Pancreas (tissue), 10 donors: ENCODE data around the gene EP300. TPM values are rescaled to one million over a fixed set of nuclear protein-coding genes. Genes with fewer than 3 reads are reported as not detected.
"Not testable (repeated sequence)": the region's sequence is repeated elsewhere in the genome, so short reads cannot be mapped to it uniquely, and the experiment has no call there.

ENCODE experiments used
- ATAC-seq, 4 donors: fragments of 200-7000 bp; cut with Tn5 transposase; one replicate each; pipeline versions ENCODE4 v1.8.0 to v1.9.1; 2020; ENCODE audit warnings: mild to moderate bottlenecking in 4 of 4, moderate library complexity in 4 of 4
- DNase-seq, 6 donors: peaks; one replicate each; pipeline ENCODE4 v3.0.0-alpha.2; 2020
- FAIRE-seq: peaks from 2 replicates; lab custom pipeline; 2012; peaks lifted over from hg19 to GRCh38; lab: Jason Lieb, UNC
- H3K27ac ChIP-seq, 4 donors: fragments of 200-600 bp; sonication (generic); 1 replicate in 3 of 4; 2 replicates in 1 of 4; pipeline versions ENCODE4 v1.5.0 to v1.8.0; 2020
- H3K27me3 ChIP-seq, 4 donors: fragments of 200-600 bp; one replicate each; pipeline ENCODE4 v1.8.0; 2021
- H3K36me3 ChIP-seq, 3 donors: fragments of 200-600 bp; sonication (generic) in 1 of 3; one replicate each; pipeline versions ENCODE4 v1.5.0 to v1.8.0; 2020 to 2021
- H3K4me1 ChIP-seq, 3 donors: fragments of 200-600 bp; one replicate each; pipeline ENCODE4 v1.8.0; 2021
- H3K4me3 ChIP-seq, 4 donors: fragments of 200-600 bp; sonication (generic) in 2 of 4; one replicate each; pipeline versions ENCODE4 v1.5.0 to v1.8.0; 2020 to 2021
- H3K9me3 ChIP-seq, 4 donors: fragments of 200-600 bp; one replicate each; pipeline ENCODE4 v1.8.0; 2021
- CTCF ChIP-seq, 4 donors: fragments of 200-600 bp; sonication (generic) in 3 of 4; IDR thresholded peaks; one replicate each; pipeline versions ENCODE4 v1.5.0 to v1.8.0; 2021; ENCODE audit warnings: antibody characterized with exemption in 4 of 4
- WGBS, 2 donors: extraction: QIAGEN DNeasy Blood & Tissue Kit; methylation state at CpG; one replicate each; pipeline ENCODE4 v1.1.7; 2013; 5-methylcytosine and 5-hydroxymethylcytosine counted together
- intact Hi-C, 3 donors: fragments of 100-400 bp; cut with DNase I; formaldehyde crosslinking; loops; one replicate each; pipeline versions ENCODE4 v1.11.1 to v1.14.2; 2022
- polyA plus RNA-seq, 2 donors: library from polyadenylated mRNA; stranded (reverse); fragments of 200-250 nt; gene quantifications; one replicate each; pipeline ENCODE4 v1.2.3, GENCODE V29; 2013
- total RNA-seq, 6 donors: library from RNA; stranded (reverse); fragmentation: NEBNext Ultra II Directional in 4 of 6; extraction: Animal tissue kit (Norgen Biotek cat#: 25700) in 4 of 6; gene quantifications; one replicate each; pipeline versions ENCODE4 v1.2.1 to v1.2.4, GENCODE V29; 2021 to 2023
- donor health status: healthy with polysubstance abuse.
- donor health status: DM: no; HTN: no; CAD: no; lungs with moderate emphysema.
- donor health status: DM: no; HTN: no; CAD: no.
- donor health status: control.
- donor health status: control.
- donor health status: Bipolar disorder and iron deficiency.
- donor health status: DM: yes; HTN: yes; CAD: no.
- donor health status: DM: no; HTN: no; CAD: no.
- donor health status: DM: no; HTN: no; CAD: no.
- donor health status: DM: yes; HTN: yes; CAD: no.

EP300 gene
- total and polyA plus RNA-seq, 8 donors: 10.0 to 39.7 (median 24.6) TPM

GRCh38 chr22:41048791-41049717 lies 43.3 kb upstream of the EP300 start:
- no peak for TF ChIP-seq CTCF (IDR thresholded peaks at IDR 0.05)
- no peaks in the 10 kb centered on the region for H3K4me1 ChIP-seq
- DNase-seq (peak; percentile 34 to 61 (median 53)), FAIRE-seq (no peak), ATAC-seq (peak; percentile 64 to 96 (median 90))
- H3K4me3 ChIP-seq: peak overlapping the region in 1 of 4 donors; percentile 3
- no peaks in the 10 kb centered on the region for H3K27me3 ChIP-seq
- no peaks in the 10 kb centered on the region for H3K36me3 ChIP-seq
- 48 to 49% methylated on average over 31 of the region's 31 CpGs for WGBS, 2 donors
- peak overlapping the region in 1 of 4 donors; percentile 33 for H3K27ac ChIP-seq
- intact Hi-C loops: no loop called here
- H3K9me3 ChIP-seq: no peaks in the 10 kb centered on the region

- H3K27me3 ChIP-seq, DNase-seq, intact Hi-C loops, H3K9me3 ChIP-seq, H3K4me1 ChIP-seq, H3K36me3 ChIP-seq, H3K4me3 ChIP-seq, ATAC-seq, H3K27ac ChIP-seq, FAIRE-seq: not testable (repeated sequence)
- WGBS, 2 donors: 91 to 93% methylated on average over 4 of the region's 4 CpGs
Observed at GRCh38 chr22:41049795-41050194, 42.6 kb upstream of the EP300 start.

DNA sequence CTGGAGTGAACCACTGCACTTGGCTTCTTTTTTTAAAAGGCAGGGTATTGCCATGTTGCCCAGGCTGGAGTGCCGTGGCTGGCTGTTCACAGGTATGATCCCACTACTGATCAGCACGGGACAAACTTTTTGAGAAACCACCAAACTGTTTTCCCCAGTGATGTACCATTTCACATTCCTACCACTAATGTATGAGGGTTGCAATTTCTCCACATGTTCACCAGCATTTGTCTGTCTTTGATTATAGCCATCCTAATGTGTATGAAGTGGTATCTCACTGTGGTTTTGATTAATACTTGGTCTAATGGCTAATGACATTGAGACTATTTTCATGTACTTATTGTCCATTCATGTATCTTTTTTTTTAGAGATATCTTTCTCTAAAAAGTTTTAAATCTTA lies 41.5 kb upstream of the EP300 start:
- H3K36me3 ChIP-seq: no peaks in the 10 kb centered on the region
- H3K4me3 ChIP-seq: no peak overlapping the region
- no peak overlapping the region for H3K27ac ChIP-seq
- ATAC-seq (no peak), FAIRE-seq (no peak), DNase-seq (no peak)
- WGBS, 2 donors: 86 to 95% methylated on average over 2 of the region's 2 CpGs
- H3K27me3 ChIP-seq: no peaks in the 10 kb centered on the region
- no peak for TF ChIP-seq CTCF (IDR thresholded peaks at IDR 0.05)
- intact Hi-C loops: no loop called here
- H3K9me3 ChIP-seq: no peaks in the 10 kb centered on the region
- no peaks in the 10 kb centered on the region for H3K4me1 ChIP-seq

DNA sequence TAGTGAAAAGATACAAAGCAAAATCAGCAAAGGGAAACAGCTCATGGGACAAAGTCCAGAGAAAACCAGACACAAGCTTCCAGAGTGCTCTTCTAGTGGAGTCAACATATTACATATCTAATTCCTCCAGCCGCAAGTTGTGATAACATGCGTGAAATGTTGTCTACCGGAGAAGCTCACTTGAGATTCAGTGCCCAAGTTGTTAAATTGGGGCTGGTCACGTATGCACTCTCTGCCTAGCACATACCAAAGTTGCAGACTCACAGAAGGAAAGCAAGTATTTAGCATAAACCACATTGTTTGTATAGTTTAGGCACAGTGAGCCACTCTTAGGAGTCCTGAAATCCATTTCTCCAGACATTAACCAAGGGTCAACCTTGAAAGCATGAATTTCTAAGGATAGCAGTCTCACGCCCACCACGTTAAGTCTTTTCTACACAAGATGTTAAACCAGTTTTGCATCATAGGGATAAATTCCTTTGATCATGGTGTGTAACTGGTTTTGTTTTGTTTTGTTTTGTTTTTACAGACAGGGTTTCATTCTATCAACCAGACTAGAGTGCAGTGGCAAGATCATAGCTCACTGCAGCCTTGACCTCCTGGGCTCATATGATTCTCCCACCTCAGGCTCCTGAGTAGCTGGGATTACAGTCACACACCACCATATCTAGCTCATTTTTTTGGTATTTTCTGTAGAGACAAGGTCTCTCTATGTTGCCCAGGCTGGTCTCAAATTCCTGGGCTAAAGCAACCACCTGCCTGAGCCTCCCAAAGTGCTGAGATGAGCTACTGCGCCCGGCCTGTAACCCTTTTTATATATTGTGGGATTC lies 39.5 kb upstream of the EP300 start:
- DNase-seq: no peak
- no peak for TF ChIP-seq CTCF (IDR thresholded peaks at IDR 0.05)
- no peaks in the 10 kb centered on the region for H3K27me3 ChIP-seq
- intact Hi-C loops: no loop called here
- H3K4me3 ChIP-seq: no peak overlapping the region
- 83 to 85% methylated on average over 8 of the region's 8 CpGs for WGBS, 2 donors
- no peak for FAIRE-seq
- H3K27ac ChIP-seq: no peak overlapping the region
- no peaks in the 10 kb centered on the region for H3K4me1 ChIP-seq
- H3K36me3 ChIP-seq: no peaks in the 10 kb centered on the region
- no peaks in the 10 kb centered on the region for H3K9me3 ChIP-seq
- ATAC-seq: no peak

- no peak overlapping the region for H3K27ac ChIP-seq
- H3K9me3 ChIP-seq: no peaks in the 10 kb centered on the region
- H3K4me1 ChIP-seq: no peaks in the 10 kb centered on the region
- no peak for TF ChIP-seq CTCF (IDR thresholded peaks at IDR 0.05)
- FAIRE-seq (no peak), DNase-seq (no peak), ATAC-seq (no peak)
- no peaks in the 10 kb centered on the region for H3K27me3 ChIP-seq
- H3K36me3 ChIP-seq: no peaks in the 10 kb centered on the region
- H3K4me3 ChIP-seq: no peak overlapping the region
- intact Hi-C loops: no loop called here
Observed at GRCh38 chr22:41057076-41057475, 35.3 kb upstream of the EP300 start.
